HG03097 (cell line): Measurements from ENCODE around the gene DLG2.
"Not testable (repeated sequence)": the region's sequence is repeated elsewhere in the genome, so short reads cannot be mapped to it uniquely, and the experiment has no call there.

ENCODE experiments used
- ATAC-seq: cut with Tn5 transposase; IDR thresholded peaks from one replicate; pipeline ENCODE4 v1.9.1; 2021; ENCODE audit not compliant: unreplicated experiment, low FRiP score

Gene DLG2

GRCh38 chr11:85257837-85258236, 369.3 kb downstream of the DLG2 start:
- ATAC-seq, result no peak

GRCh38 chr11:85256433-85256832, 370.7 kb downstream of the DLG2 start:
- no peak for ATAC-seq

DNA sequence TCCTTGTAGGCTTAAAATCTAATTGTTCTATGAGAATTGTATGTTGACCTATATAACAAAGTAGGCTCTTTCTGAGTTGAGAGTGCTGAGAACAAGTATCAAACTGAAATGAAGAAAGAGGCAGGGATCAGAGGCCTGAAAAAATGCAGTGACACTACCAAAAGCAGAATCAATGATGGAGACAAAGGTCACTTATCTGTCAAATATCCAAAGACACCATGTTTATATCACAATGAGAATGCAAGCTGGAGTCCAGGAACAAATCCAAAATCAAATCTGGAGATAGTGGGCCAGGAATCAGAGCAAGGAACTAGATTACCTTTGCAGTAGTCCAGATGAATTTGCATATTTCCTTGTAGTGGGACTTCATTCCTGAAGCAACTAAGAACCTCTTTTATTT, 377.7 kb downstream of the DLG2 start:
- no peak for ATAC-seq

DNA sequence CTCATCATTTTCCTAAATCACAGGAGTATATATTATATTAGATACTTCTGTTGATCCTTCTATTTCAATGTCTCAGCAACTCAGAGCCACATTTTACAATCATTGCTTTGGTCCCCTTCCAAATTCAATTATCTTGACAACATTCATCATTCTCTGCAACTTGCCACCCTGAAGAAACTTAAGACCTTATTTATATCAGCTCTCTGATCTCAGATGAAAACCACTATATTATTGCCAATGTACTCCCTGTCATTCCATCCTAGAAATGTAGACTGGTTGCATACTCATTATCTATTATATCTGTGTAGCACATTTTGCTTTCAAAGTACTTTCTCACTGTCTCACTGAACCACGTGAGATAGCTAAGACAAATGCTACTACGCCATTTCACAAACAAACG, 379.3 kb downstream of the DLG2 start:
- no peak for ATAC-seq

- no peak for ATAC-seq
These were observed 388.2 kb downstream of the DLG2 start for GRCh38 chr11:85238906-85239305.

DNA sequence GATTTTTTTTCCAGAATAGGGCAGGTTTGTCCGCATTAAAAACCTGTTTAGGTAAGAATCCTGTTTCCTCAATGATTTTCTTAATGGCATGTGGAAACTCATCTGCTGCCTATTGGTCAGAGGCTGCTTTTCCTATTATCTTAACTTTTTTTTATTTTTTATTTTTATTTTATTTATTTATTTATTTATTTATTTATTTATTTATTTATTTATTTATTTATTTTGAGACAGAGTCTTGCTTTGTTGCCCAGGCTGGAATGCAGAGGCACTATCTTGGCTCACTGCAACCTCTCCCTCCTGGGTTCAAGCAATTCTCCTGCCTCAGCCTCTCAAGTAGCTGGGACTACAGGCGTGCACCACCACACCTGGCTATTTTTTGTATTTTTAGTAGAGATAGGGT, 389.1 kb downstream of the DLG2 start:
- not testable (repeated sequence) for ATAC-seq

DNA sequence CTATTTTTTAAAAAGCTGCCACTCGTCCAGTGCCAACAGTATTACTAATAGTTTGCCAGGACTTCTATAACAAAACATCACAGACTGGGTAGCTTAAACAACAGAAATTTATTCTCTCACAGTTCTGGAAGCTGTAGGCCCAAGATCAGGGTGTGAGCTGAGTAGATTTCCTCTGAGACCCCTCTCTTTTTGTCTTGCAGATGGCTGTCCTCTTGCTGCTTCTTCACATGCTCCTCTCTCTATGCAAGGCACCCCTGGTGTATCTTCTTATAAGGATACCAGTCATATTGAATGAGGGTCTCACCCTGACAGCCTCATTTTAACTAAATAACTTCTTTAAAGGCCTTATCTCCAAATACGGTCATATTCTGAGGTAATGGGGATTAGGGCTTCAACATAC, 390.9 kb downstream of the DLG2 start:
- no peak for ATAC-seq

DNA sequence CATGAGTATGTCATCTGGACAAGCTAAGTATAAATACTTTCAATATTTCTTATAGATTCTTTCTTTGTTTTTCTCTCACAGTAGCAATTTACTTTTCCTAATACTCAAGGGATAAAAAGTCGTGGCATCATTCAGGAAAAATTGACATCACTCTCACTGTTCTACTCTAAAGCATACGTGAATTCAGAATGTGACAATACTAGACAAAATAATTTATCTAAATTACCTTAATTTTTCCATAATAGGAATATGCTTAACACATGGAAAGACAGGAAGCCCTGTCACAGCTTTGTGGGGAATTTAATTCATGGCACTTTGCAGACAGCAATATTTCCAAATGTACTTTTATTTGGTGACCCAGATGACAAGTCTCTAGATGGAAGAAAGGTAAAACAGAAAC, 394.6 kb downstream of the DLG2 start:
- ATAC-seq, result no peak

GRCh38 chr11:85231588-85231987, 395.6 kb downstream of the DLG2 start:
- ATAC-seq, result no peak

DNA sequence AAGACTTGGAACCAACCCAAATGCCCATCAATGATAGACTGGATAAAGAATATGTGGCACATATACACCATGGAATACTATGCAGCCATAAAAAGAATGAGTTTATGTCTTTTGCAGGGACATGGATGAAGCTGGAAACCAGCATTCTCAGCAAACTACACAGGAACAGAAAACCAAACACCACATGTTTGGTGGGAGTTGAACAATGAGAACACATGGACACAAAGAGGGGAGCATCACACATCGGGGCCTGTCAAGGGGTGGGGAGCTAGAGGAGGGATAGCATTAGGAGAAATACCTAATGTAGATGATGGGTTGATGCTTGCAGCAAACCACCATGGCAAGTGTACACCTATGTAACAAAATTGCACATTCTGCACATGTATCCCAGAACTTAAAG, 397.4 kb downstream of the DLG2 start:
- ATAC-seq, result not testable (repeated sequence)

DNA sequence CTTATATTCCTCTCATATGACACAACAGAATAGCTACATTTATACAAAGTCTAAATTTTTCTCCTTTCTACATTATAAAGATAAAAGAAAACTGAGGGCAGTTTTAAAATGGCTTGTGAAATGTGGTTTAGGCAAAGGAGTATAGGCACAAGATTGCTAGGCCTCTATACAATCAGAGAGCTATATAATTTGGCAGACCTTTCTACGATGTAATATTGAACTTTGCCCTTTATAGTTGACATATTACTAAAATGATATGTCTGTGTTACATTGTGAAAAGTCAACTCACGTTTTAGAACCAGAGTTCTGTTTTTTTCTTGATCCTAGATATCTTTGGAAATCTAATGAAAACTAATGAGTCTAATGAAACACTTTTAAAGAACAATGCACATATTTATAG, 430.2 kb downstream of the DLG2 start:
- no peak for ATAC-seq

- no peak for ATAC-seq
These were observed 431.2 kb downstream of the DLG2 start for GRCh38 chr11:85195934-85196333.

GRCh38 chr11:85187992-85188391, 439.2 kb downstream of the DLG2 start:
- no peak for ATAC-seq

DNA sequence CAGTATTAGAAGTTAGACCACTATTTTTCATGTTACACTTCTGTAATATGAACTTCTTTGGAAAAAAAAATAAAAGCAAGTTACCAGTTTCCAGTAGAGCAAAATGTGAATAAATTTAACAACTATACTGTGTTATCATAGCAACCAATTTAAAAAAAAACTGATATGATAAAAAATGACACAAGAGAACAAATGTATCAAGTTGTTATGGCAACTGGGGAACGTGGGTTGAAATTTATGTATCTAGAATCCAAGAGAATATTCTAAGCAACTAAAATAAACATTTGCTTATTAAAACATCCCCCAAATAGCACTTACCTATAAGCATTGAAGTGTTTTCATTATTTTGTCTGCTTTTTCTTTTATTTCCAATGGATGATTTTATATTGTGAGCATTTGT, 442.4 kb downstream of the DLG2 start:
- no peak for ATAC-seq

DNA sequence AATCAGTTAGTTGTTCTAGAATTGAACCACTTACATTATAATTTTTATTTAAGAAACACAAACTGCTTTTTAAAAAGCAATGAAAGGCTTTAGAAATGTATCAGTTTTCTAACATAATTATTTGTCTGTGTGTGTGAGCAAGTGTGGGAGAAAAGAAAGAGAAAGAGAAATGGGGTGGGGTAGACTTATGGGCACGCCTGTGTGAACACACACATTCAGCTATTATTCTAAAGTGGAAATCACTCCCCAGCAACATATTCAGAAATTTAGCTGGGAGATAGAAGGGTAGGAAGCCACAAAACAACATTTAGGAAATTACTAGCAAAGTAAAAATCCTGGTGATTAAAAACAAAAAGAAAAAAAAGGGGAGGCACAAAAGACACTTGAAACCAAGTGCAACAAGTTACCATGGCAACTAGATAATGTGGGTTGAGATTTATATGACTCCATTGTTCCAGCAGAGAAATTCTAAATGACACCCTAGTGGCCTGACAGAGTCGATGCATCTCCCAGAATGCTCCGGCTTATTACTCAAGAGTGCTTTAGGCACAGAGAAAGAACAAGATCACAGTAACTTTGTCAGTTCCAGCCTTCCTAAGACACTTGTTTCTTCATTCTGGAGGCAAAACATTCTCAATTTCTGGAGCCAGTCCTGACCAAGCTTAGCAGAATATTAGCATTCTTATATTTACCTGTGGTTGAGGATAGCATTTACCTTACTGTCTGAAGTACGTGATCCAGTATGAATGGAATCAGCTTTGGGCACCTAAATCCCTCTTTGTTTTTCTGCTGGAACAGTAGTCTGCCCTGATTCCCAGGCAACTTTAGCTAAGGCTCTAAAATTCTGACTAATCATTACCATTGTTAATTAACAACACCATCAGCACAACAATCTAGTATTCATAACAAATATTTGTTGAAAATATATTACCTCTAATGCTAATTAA, 444.4 kb downstream of the DLG2 start:
- no peak for ATAC-seq

DNA sequence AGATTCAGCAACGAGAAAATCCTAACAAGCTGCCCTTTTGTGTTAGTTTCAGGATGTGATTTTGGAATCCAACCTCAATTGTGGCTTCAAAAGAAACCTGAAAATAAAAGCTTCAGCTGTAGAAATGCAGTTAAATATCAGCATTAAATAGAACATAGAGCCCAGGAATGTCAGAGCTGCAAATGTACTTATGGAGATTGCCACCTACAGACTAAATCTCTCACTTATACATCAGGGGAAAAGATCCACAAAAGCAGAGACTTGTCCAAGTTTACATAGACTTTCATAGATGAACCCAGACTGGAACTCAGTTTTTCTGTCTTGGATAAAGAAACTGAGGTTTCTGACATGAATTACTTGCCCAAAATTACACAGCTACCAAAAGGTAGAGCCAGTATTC, 446.6 kb downstream of the DLG2 start:
- no peak for ATAC-seq

DNA sequence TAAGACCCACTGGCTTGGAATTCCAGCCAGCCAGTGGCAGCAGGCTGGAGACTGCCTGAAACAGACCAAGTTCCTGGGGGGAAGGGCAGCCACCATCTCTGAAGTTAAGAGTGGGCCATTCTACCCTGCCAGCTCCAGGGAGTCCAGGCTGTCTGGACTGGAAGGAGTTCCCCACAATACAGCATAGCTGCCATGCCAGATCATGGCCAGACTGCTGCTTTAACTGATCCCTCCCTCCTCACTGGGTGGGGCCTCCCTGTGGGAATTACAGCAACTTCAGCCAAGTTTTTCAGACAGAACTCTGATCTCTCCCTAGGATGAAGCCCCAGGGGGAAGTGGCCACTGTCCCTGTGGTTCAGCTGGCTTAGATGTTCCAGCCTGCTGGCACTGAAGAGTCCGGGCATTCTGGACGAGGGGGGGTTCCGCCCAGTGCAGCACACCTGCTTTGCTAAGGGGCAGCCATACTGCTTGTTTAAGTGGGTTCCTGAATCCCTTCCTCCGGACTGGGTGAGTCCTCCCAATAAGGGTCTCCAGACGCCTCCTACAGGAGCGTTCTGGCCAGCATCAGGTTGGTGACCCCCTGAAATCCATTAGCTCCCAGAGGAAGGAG, 455.4 kb downstream of the DLG2 start:
- no peak for ATAC-seq

DNA sequence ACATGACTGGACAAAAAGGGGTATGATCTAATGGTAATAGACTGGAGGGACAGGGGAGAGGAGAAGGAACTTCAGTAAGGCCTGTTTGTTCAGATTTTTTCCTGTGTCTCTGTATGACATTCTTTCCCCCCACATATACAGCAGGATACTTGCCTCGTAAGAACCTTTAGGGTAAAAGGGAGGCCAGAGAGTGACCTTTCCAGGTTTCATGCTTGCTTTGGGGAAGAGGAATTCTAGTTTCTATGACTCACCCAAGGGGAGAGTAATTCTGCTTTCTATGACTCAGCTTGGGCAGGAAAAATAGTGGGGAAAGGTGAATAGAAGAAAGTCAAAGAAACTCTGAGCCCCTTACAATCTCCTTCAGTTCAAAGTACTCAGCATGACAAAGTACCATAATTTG, 457.0 kb downstream of the DLG2 start:
- no peak for ATAC-seq

GRCh38 chr11:85167471-85167870, 459.7 kb downstream of the DLG2 start:
- ATAC-seq, result no peak

DNA sequence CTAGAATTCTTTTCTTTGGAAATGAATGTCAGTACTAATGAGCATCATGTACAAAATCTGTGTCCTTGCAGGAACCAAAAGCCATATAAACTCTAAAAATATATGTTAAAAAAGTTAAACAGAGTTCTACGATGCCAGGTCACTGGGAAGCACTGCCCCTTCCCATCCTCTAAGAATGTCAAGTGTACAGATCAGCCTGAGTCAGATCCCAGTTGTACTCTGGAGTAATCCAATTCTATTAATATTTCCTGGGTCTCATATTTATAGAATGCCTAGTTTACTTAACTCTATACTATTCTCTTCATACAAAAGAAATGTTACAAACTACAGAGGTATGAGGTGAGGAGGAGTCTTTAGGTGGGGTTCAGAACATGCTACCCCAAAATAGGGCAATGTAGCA, 460.1 kb downstream of the DLG2 start:
- no peak for ATAC-seq

DNA sequence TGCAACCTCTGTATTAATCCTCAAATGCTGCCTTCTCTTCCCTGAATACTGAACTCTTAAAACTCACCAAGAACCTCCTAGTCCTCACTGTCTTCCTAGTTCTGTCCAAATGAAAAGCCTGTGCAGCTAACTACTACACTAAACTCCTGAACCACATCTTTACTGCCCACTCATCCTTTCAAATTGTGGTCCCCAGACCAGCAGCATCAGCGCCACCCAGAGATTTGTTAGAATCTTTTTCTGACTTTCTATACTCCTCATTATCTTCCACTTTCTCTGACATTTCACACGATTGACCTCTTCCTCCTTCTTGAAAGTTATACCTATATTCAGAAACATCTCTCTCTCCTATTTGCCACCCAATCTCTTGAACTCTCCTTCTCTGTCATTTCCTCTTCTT, 461.3 kb downstream of the DLG2 start:
- ATAC-seq, result no peak

GRCh38 chr11:85164743-85165142, 462.4 kb downstream of the DLG2 start:
- no peak for ATAC-seq
